Measurements from ENCODE around the gene FLOT2.
"Not testable (repeated sequence)": the region's sequence is repeated elsewhere in the genome, so short reads cannot be mapped to it uniquely, and the experiment has no call there.

The FLOT2 gene

DNA sequence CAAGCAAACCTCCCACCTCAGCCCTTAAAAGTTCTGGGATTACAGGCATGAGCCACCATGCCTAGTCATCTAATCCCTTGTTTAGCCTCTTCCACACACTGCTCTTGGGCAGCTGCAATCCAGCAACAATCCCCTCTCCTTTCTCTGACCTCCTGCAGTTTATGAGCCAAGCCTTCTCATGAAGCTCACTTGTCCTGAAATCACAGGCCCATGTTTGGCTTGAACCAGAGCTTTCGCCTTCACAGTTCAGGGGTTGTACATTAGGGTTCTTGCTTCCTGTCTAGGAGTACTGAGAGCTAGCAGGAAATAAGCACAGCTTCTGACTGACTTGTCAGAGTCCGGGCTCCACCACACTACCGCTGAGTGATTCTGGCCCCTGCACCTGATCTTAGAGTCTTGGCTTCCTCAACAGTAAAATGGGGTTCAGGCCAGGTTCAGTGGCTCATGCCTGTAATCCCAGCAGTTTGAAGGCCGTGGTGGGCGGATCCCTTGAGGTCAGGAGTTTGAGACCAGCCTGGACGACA is 26.4 kb downstream of the FLOT2 start:
- no peak for DNase-seq

DNA sequence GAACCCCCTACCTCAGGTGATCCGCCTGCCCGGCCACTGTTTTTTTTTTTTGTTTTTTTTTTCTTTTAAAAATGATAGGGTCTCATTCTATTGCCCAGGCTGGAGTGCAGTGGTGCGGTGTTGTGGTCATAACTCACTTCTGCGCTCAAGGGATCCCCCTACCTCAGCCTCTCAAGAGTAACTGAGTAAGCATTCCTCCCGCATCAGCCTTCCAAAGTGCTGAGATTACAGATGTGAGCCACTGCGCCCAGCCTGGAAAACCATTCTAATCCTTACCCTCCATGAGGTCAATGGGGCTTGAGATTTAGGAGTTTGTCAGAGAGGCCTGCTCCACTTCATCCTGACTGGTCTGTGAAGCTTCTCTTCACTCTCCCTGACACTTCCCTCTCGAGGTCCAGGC is 30.3 kb downstream of the FLOT2 start:
- DNase-seq: no peak

DNA sequence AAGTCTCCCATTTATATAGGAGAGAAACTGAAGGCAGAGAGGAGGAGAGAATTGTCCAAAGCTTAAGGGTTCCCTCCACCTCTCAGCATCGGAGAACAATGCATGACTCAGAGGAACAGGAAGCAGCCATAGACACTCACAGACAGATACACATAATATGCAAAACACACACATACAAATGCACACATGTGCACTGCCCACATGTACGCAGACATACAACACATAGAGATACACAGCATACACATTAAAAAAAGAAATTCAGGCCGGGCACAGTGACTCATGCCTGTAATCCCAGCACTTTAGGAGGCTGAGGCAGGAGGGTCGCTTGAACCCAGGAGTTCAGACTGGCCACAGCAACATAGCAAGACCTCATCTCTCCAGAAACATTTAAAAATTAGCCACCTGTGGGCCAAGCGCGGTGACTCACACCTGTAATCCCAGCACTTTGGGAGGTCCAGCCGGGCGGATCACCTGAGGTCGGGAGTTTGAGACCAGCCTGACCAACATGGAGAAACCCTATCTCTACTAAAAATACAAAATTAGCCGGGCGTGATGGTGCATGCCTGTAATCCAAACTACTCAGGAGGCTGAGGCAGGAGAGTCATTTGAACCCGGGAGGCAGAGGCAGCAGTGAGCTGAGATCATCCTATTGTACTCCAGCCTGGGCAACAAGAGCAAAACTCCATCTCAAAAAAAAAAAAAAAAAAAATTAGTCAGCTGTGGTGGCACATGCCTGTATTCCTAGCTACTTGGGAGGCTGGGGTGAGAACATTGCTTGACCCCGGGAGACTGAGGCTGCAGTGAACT is 31.4 kb downstream of the FLOT2 start:
- peak; percentile 17 for DNase-seq

DNA sequence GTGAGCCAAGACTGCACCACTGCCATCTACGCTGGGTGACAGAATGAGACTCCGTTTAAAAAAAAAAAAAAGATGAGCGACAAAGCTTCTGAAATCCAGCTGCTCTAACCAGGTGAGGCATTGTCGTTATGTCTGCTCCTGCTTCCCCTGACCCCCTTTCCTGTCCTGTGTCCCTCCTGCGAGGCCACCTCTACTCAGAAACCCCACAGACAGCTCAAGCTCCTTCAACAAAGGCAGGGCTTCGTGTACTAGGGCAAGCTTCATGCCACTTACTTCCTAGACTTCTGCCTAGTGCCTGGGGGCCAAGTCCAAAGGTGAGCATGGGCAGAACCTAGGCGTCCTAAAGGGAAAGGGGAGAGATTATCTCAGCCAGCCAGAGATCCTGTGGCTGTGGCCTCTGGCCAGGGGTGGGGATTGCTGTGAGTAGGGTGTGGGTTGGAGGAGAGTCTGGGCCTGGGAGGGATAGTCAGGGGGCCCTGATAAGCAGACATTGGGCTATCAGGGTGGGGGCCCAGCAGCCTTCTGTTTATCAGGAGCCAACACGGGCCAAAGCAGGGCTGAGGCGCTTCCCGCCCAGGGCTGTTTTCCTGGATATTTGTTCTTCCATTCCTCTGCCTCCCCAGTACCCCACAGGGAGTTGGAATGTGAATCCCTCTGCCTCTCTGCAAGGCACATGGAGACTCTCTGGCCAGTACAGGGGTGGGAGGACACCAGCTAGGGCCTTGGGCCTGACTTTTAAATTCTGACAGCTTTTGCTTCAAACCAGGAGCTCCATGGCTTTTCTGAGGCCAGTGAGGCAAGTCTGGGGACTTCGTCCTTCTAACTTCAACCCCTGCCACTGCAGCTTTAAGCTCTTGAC is 32.3 kb downstream of the FLOT2 start:
- no peak for DNase-seq

DNA sequence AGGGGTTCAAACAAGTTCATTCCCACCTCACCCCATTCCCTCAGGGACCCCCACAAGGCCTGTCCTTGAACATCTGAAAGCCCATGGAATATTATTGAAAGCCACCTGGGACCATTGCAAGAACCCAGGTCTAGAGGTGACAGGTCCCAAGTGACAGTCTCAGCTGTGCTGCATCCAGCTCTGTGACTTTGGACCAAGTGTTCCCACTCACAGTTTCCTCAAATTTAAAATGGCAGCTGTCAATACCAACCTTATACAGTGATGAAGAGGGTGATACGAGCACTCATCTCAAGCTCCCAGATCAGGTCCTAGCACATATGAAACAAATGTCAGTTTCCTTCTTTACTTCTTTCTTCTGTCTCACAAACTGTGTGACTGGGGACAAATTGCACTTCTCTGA is 33.6 kb downstream of the FLOT2 start:
- no peak for DNase-seq

DNA sequence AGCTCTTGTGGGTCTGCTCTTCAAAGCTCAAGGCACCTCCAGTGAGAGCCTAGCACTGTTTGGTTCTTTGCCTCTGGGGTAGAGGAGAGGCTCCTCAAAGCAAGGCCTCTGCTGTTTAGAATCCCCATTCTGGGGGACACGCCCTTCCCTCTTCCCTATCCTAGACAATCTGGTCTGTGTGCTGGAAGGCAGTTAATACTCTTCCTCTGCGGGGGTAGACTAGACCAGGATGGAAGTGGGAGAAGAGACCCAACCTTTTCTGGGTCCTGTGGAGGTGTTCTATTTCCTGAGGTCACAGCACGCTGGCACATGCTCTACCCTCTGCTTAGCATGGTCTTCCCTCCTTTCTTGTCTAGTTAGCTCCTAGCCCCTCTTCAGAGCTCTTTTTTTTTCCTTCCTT is 35.0 kb downstream of the FLOT2 start:
- DNase-seq: no peak

DNA sequence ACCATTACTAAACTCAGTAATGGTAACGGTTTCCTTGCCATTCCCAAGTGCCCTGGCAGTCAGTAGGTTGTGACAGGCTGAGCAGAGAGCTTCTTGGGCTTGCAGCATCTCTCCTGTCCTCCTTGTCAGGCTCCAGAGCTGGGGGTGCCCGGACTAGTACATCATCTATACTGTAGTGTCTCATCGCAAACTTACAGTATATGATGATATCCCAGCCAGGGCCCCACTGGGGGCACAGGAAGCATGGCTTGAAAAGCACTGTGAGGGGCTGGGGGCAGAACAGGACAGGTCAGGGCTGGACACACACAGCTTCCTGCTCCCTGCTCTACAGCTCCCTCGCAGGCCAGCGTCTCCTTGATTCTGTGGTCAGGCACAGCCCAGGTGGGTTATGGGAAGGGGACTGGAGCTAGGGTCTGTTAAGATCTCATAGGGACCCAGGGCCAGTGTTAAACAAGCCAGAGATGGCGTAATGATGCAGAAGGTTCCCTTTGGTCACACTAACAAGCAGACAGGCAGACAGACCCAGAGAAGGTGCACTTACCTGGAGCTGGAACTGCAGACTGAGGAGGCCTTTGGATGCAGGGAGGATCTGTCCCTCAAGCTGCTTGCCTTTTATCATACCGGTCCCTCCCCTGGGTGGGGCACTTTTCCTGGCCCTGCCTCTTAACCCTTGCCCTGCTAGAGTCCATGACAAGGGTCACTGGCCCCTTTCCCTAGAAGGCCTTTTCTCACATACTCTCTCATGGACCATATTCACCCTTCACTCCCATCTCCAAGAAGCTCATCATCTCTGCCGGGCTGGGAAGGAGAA is 35.9 kb downstream of the FLOT2 start:
- DNase-seq: no peak

DNA sequence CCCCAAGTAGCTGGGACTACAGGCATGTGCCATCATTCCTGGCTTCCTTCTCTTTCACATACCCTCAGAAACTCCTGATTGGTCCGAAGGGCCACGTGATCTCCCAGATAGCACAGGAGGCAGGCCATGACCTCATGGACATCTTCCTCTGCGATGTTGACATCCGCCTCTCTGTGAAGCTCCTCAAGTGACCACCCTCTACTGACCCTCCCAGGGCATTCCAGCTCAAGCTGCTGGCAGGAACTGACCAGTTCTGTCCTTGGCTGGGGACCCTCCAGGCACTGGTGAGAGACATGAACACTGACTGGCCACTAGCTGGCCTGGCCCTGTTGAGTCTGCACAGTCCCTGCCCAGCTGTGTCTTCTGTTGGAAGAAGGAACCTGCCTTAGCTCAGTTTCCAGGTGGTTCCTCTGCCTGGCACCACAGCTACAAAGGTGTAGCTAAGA is 37.1 kb downstream of the FLOT2 start:
- DNase-seq: no peak

DNA sequence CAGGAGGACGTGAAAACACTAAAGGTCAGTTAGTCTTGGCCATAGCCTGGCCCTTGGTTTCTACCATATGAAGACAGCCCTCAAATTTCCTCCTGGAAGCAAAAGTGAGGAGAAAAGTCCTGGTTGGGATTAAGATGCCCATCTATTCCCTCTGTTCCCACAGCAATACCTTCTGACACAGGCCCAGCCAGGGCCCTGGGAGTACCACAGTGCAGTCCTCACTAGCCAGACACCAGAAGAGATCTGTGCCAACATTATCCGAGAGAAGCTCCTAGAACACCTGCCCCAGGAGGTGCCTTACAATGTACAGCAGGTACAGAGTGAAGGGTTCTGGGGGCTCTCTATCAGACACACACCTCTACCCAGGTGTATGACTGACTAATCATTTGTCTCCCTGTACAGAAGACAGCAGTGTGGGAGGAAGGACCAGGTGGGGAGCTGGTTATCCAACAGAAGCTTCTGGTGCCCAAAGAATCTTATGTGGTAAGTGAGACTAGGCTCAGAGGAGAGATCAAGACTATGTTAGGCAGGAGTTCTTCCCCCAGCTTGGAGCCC is 38.7 kb downstream of the FLOT2 start:
- DNase-seq: no peak

DNA sequence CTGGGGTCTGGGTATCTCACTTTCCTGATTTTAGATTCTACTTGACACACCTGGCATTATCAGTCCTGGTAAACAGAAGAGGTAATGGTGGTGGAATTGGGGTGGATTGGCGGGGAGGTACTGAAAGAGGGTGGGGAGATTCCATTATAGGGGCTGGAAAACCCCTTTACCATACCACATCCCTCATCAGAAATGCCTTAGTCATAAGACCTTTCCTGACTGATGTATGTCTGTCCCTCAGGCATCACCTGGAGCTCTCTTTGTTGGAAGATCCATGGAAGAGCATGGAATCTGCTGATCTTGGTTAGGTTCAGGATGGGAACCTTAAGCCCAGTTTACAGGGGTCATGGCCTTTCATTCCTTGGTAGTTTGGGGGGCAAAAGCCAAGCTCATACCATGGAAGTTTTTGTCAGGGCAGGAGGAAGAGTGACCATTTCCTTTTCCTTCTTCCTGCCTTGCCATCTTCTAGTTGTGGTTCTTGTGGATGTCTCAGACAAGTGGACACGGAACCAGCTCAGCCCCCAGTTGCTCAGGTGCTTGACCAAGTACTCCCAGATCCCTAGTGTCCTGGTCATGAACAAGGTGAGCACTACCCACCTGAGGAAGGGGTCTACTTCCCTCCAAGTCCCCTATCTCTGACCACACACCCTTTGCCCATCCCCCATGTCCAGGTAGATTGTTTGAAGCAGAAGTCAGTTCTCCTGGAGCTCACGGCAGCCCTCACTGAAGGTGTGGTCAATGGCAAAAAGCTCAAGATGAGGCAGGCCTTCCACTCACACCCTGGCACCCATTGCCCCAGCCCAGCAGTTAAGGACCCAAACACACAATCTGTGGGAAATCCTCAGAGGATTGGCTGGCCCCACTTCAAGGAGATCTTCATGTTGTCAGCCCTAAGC is 39.4 kb downstream of the FLOT2 start:
- DNase-seq: no peak

DNA sequence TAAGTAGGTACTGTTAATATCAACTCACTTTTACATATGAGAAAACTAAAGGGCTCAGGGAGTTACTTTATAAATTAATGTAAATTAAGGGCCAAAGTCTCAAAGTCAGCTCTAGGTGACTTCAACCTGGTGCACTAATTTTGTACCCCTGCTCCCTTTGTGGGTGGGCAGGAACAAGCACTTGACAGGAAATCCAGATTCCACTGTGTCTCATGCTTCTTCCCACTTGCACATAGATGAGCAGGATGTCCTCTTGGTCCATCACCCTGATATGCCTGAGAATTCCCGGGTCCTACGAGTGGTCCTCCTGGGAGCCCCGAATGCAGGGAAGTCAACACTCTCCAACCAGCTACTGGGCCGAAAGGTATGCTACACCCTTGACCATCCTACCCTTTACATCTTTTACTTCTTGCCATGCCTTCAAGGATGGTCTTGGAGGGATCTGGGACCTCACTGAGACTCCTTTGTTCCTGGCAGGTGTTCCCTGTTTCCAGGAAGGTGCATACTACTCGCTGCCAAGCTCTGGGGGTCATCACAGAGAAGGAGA is 41.4 kb downstream of the FLOT2 start:
- DNase-seq: no peak

DNA sequence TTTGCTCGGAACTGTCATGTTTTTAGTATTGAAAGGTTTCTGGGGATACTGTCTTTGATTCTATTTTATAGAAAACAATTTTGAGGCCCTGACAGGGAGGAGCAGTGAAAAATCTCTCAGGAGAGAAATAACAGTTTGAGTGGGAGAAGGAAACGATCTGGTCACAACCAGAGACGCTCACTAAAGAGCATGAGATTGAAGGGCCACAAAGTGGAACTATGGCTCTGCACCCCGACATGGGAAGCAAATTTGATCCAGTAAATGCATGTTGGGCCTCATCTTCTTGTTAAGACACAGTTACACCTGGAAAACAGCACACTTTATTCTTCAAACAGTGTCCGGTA is 42.2 kb downstream of the FLOT2 start:
- DNase-seq: no peak

DNA sequence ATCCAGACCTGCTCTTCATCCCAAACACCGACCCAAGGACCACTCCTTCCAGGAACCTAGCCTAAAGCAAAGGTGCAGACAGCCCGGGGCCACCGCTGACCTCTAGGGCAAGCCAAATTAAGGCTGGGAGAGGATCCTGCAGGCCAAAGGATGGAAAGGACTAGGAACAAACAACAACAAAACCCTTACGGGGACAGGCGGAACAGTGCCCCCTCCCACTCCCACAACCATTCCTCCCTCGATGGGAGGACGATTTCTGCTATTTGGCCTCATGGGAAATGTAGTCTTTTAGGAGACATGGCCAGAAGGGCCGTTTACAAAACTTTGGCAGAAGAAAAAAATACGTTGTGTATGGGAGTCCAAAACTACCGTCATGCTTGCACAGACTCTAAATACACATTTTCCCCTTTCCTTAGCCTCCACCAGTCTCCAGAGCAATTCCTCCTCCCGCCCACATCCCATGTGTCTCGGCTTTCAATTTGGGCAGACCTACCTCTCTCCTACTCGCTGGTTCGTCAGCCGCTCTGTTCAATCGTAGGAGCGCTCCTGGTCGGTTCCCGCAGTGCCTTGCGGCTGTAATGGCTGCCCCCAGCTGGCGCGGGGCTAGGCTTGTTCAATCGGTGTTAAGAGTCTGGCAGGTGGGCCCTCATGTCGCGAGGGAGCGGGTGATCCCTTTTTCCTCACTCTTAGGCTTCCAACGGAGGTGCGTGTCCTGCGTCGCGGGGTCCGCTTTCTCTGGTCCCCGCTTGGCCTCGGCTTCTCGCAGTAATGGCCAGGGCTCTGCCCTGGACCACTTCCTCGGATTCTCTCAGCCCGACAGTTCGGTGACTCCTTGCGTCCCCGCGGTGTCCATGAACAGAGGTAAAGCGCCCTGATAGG is 42.8 kb downstream of the FLOT2 start, which contains the start of gene ERAL1:
ERAL1 (plus strand) TSS at position 560 of the 879 bp plus-strand sequence; CDS start at position 579, 19 bp downstream.
- peak; percentile 85 for DNase-seq

DNA sequence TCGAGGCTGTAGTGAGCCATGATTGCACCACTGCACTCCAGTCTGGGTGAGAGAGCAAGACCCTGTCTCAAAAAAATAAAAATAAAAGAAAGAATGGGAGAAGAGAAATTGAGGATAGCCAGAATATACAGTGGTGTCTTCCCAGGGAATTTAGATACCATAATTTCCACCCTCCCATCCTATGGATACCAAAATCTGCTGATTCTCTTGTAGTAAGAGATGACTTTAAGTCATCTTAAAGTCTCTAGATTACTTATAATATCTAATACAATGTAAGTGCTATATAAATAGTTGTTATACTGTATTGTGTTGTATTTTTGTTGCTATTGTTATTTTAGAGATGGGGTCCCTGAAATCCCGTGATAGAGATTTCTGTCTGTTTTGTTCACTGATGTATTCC is 44.2 kb downstream of the FLOT2 start:
- DNase-seq: no peak

DNA sequence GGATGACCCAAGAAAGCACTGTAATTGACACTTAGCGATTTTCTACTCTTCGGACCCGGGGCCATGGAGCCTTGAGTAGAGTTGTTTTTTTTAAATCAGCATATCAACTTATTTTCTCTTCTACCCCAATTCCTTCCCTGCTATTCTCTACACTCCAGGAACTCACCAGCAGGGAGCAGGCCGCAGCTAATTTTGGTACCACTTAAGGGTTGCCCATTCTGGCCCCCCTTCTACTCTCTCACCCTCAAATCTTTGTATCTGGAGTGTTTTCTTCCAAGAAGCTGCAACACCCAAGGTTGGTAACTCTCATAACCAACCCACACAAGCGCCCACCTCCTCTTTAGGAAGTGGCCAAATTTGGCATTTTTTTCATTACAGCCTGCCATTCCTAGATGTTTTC is 48.3 kb downstream of the FLOT2 start:
- DNase-seq: no peak

DNA sequence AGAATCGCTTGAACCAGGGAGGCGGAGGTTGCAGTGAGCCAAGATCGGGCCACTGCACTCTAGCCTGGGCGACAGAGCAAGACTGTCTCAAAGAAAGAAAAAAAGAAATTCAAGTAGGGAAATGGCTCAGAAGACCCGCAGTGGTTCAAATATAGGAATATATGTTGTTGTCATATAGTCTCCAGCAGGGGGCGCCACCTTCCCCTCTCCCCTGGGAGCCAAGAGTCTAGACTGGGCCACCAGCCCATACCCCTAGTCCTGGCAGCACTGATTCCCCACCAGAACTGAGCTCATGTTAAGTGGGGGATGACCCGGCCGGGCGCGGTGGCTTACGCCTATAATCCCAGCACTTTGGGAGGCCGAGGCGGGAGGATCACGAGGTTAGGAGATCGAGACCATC is 48.9 kb downstream of the FLOT2 start:
- not testable (repeated sequence) for DNase-seq

DNA sequence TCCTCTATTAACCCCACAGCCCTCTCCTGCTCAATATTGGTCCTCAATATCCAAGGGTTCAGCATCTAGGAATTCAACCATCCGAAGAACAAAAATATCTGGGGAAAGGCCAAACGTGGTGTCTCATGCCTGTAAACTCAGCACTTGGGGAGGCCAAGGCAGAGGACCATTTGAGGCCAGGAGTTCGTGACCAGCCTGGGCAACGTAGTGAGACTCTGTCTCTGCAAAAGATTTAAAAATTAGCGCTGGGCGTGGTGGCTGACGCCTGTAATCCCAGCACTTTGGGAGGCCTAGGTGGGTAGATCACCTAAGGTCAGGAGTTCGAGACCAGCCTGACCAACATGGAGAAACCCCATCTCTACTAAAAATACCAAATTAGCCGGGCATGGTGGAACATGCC is 50.8 kb downstream of the FLOT2 start:
- DNase-seq: not testable (repeated sequence)

DNA sequence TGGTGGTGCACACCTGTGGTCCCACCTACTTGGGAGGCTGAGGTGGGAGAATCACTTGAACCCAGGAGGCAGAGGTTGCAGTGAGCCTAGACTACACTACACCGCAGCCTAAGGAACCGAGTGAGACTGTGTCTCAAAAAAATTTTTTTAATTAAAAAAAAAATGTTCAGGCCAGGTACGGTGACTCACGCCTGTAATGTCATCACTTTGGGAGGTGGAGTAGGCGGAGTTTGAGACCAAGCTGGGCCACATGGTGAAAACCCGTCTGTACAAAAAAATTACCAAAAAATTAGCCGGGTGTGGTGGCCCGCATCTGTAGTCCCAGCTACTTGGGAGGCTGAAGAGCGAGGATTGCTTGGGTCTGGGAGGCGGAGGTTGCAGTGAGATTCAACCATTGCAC is 51.3 kb downstream of the FLOT2 start:
- DNase-seq: no peak

DNA sequence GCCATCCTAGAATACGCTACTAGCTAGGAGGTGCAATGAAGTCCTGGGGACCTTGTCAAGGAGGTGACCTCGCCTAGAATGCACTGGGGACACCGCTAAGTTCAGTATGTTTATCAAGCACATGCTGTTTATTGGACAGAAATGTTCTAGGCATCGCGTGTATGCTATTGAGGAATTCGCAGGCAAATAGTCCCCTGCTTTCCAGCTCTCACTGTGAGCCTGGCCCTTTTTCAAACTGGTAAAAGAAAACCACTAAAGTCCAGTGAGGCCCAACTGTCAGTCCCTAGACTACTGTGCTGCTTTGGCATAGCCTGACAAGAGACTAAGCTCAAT is 53.8 kb downstream of the FLOT2 start:
- no peak for DNase-seq

DNA sequence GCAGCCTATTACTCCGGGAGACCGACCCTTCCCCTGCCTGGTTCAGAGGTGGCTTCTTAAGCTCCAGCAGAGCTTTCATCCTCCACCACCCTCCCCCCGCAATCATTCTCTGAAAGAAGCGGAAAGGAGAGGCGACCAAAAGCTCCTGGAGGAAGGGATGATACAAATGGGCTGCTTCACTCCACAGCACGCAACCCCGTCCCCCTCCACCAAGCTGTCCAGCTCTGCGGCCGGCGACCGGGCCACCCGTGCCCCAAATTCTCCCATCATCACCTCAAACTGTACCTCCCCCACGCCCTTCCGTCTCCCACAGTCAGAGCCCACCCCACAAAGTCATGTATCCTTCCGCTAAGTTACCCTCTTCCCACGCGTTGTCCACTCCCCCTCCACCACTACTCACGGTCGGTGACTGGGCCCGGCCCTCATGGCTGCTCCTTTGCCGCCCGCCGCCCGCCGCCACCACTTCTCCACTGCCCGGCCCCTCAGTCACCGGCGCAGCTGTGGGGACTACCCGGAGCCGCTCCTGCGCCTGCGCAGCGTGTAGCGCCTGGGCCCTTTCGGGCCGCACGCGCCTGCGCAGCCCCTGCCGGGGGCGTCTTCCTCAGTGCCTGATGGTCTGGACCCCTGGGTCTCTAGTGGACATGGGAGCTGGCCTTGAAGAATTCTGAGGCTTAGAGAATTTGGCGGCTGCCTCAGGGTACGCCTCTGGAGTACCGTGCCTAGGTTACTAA is 55.1 kb downstream of the FLOT2 start, which contains the start of gene FAM222B:
FAM222B (minus strand) TSS at position 509 of the 731 bp plus-strand sequence. CDS start 76,123 bp downstream, outside the sequence.
- DNase-seq: peak; percentile 81
